ENCODE data around the gene TOP2B.

TOP2B gene

DNA sequence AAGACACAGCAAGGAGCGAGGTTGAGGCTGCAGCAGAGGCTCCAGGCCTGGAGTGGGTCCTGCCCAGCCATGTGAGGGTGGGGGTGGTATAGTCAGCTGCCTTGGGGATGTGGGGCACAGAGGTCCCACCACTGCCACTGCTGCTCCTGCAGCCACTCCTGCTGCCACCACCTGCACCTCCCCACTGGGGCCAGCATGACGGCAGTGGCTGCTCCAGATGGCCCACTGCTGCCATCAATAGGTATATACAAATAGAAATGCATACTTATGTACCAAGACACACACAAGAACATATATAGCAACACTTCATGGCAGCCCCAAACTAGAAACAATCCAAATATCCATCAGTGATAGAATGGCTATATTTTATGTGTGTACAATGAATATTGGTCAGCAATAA, 10.0 kb upstream of the TOP2B start:
- no peak for DNase-seq

DNA sequence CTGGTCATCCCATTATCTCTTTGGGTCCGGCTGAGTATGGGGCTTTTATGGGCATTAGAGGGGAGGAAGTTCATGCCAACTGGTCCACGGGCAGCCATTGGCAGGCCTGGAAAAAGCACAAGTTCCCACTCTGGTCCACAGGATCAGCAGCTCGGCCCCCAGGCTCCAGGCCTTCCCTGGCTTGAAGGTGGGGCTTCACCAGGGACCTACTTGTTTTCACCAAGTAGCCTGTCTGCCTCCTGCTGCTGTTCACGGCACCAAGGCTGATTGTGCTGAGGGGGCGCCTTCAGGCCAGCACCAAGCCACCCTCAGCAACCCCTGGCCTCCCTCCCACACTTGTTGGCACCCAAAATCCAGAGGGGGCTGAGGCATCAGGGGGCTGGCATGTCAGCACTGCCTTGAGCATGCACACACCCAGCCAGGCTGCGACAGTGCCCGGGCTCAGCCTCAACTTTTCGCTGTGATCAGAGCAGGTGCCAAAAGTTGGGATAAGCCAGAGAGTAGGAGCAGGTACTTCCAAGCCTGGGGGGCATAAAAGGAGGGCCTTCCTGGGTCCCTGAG, 9.1 kb upstream of the TOP2B start:
- no peak for DNase-seq

DNA sequence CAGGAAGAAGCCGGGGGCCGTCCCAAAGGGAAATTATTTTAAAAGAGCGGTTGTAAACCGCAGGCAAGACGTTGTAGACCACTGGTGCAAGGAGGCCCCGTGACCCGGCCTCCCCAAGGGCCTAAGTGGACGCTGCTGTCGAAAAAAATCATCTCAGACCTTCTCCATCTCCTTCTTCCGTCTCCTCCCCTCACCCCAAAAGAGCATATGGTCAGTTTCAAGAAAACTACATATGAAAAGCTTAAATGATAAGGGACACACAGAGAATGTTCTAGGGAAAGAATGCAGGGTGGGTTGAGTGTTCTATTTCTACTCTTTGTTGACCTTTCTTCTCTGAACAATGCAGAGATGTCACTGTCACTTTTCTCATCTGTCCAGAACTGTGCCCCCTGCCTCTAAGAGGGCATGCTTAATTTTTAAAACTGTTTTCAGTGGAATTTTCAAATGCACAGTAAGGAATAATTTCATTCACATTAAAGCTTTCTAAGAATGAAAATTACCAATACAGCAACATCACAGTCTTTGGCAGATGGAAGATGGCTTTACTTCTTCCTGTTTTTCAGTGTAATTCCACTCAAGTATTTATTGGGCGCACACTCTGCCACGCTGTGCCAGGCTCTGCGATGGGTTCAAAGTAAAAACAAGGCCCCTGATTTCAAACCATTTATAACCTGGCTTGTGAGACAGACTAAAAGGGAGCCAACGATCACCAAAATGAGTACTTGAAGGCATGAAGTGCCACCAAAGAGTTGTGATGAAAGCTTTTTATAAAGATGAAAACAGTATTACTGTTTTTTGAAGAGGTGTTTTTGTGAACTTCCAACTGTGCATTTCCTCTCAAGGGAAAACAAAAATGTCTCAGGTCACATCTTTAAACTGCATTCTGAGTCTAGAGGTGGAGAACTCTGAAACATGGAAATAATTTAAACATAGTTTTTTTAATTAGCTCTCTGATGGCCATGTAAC, 891 bp upstream of the TOP2B start:
- DNase-seq: no peak

DNA sequence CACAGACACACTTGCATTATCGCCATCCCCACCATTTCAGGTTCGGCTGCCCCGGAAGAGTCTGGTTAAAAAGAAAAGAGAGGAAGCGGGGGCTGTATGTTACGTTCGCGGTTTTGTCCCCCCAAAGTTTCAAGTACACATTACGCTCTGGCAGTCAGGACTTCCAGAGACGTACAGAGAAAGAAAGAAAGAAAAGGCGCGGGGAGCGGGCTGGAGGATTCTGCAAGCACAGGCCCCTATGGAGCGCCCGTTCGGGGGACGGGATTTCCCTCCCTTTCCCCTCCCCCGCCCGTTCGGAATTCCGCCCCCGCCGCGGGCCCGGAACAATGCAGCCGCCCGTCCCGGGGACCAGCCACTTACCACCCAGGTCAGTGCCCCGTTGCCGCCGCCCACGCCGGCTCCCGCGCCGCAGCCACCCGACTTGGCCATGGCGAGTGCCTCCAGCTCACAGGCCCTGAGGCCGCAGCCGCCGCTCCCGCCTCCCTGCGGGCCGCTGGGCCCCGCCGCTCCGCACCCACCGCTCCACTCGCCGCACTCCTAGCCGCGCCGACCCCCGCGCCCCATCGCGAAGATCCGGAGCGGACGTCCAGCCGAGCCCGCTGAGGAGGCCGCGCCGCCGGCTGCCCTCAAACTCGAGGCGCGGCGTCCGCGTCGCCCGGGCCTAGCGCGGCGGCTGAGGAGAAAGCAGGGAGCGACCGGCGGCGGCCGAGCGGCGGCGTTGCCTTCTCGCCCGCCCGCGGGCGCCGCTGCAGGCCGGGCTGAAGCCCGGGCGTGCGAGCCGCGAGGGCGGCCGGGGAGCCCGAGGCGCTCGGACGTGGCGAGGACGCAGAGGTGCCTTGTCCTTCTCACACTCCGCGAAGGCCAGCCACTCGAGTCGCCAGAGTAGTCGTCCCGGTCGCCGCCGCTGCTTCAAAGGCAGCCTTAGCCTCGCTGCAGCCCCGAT, 567 bp downstream of the TOP2B start:
- DNase-seq: peak; percentile 45

DNA sequence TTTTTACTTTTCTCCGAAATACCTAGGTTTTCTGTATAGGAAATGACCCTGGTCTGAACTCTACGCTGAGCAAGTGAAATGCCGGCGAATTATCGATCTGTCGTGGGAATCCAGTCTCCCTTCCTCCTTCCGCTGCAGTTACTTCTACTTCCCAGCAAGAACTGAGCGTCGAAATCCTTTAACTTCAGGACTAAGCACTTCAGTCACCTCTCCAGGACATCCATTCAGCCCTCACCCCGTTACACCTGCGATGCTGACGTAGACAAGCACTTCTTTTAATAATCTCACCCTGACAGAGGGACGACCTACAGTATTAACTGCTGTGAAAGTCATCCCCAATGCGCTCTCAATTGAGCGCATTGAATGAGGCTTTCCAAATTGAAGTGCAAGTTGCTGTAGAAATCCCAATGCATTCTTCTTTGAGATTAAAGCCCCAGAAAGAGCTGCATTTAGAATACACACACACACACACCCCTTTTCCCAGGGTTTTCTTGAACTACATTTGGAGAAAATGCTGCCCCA, 1.3 kb downstream of the TOP2B start:
- DNase-seq: peak; percentile 29

DNA sequence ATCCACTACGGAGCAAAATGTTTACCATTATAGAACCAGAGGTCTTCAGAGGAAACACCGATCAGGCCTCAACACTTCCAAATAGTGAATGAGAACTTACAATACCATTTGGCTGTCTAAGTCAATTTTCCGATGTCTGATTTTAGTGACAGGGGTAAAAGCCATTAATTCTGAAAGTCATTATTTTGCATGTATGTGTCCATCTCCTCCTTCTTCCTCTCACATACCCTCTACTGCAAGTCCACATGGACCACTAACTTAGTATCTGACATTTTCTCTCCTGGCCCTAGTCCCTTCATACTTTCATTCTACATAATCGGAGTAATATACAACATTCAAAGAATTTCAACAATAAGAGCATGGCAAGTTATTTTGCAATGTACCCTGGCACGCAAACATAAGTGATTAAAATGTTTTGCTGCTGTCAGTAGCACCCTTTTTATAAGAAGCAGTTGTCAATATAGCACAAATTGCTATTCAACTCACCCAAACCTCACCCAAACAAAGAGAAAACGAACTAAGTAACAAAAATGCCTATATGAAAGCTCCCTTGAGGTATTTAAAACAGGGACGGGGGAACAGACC, 1.9 kb downstream of the TOP2B start:
- DNase-seq: no peak

DNA sequence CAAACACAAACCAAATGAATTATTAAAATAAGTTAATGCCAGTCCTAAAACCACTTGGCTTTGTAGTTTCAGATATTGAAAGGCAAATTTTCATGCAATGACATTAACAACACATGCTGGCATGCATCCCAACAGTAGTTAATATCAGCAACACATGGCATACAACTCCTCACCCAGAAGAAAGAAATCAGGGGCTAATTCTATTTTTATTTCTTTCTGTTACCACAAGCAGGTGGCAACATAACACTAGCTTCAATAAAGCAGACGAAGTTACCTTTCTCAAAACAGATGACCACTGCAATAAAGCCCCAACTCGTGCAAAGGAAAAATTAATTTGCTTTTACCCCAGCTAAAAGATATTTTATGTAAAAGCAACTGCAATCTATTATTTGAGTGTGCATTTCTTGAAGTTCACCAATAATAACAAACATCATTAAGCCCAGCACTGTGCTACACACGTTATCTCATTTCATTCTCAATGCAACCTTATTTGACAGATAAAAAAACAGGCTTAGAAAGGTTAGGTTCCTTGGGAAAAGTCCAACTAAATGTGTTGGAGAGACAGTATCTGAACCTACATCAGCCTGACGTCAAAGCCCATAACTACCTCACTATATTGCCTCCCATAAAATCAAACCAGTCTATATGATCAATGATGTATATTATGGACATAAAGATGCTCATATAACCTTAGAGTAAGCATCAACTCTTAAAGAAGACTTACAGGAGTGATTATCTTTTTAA, 2.8 kb downstream of the TOP2B start:
- no peak for DNase-seq

DNA sequence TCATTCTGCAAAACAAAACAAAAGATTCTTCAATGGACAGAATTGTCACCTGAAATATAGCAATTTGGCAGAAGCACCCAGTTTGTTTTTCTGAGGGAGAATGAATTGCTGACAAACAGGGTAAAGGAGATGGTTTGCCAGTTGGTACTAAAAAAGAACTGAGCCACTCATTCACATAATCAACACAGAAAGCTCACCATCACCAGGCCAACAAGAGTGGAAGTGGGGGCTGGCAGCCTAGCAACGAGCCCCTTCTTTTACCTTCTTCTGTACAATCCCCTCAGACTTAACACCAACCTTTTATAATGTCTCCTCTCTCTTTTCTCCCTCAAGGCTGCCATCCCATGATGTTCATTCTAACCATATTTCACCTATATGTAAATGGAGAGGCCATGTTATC, 5.9 kb downstream of the TOP2B start:
- no peak for DNase-seq

DNA sequence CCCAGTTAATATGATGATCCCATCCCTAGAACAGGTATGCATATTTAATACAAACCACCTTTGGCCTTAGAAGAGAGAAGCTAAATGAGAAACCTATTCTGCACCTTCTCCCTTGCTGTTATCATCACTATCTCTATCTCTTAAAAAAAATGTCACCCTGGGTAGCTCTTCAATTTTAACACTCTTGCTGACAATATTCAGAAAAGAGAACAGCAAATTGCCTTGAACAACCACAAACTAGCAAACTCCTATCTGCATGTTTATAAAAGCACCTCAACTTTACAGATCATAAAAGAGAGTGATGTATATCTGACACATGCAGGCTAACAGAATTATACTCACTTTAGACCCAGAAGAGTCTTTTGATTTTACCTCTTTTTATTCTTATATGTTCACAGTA, 7.4 kb downstream of the TOP2B start:
- DNase-seq: no peak

DNA sequence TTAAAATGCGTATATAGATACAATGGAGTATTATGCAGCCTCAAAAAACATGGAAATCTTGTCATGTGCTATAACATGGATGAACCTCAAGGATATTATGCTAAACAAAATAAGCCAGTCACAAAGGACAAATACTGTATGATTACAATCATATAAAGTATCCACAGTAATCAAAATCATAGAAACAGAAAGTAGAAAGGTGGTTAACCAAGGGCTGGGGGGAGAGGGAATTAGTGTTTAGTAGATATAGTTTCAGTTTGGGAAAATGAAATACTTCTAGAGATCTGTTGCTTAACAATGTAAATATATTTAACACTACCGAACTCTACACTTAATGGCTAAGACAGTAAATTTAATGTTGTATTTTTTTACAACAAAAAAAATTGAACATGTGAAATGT, 9.0 kb downstream of the TOP2B start:
- DNase-seq: no peak

DNA sequence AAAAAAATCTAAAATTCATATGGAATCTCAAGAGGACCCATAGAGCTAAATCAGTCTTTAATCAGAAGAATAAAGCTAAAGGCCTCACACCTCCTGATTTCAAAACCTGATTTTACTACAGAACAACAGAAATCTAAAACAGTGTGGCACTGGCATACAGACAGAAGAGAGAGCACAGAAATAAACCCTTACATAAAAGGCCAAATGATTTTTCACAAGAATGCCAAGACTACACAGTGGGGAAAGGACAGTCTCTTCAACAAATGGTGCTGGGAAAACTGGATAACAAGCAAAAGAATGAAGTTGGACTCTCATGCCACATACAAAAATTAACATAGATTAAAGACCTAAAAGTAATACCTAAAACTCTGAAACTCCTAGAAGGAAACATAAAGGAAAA, 10.1 kb downstream of the TOP2B start:
- DNase-seq: no peak

DNA sequence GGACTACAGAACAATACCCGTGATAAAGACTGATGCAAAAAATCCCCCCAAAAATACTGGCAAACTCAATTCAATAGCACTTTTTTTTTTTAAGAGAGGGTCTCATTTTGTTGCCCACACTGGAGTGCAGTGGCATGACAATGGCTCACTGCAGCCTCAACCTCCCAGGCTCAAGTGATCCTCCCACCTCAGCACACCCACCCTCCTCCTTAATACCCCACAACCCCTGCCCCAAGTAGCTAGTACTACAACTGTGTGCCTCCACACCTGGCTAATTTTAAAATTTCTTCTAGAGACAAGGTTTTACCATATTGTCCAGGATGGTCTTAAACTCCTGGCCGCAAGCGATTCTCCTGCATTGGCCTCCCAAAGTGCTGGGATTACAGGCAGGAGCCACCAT, 11.4 kb downstream of the TOP2B start:
- DNase-seq: no peak

DNA sequence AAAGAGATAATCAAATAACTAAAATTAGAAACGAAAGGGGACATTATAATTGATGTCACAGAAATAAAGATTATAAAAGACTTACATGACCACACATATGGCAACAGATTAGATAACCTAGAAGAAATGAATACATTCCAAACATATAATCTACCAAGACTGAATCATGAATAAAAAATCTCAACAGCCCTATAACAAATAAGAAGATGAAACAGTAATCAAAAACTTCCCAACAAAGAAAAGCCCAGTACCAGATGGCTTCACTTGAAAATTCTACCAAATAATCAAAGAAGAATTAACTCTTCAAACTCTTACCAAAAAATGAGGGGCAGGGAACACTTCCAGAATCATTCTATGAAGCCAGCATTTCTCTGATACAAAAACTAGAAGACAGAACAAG, 11.8 kb downstream of the TOP2B start:
- DNase-seq: no peak

DNA sequence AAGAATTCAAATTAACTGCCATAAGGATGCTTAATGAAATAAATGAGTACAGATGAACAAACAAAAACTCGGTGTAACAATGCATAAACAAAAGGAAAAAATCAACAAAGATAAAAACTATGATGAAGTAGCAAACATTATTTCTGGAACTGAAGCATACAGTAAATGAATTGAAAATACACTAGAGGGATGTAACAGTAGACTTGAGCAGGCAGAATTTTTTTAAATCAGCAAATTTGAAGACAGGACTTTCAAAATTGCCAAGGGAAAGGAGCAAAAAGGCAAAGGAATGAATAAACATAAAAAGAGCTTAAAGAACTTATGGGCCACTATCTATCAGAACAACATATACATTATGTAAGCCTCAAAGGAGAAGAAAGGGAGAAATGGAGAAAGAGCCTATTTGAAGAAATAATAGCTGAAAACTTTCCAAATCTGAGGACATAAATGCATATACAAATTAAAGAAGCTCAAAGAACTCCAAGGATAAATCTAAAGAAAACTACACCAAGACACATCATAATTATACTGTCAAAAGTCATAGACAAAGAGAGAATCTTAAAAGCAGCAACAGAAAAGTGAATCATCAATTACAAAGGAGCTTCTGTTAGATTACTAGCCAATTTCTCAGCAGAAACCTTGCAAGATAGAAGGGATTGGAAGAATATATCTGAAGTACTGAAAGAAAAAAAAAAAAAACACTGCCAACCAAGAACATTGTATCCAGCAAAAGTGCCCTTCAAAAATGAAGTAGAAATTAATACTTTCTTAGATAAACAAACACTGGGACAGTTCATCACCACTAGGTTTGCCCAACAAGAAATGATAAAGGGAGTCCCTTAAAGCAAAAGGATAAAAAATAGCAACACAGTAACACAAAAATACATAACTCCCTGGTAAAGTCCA, 15.5 kb downstream of the TOP2B start:
- DNase-seq: no peak

DNA sequence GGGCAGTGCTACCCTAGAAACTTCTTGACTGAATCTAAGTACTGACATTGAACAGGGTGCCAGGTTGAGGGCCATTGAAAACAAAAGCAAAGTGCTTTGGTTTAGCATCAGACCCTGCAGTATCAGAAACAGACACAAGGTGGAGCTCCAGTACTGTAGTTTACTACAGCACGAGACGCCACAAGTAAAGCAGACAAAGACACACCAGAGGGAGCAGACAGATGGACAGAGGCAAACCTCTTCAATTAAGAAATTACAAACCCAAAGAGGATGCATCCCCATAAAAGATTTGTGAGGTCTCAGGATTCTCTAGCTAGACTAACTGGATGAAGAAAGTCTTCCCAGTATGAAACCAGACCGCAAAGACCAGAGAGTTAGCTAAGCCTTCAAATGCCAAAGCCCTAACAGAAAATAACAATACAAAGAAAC, 16.6 kb downstream of the TOP2B start:
- peak; percentile 67 for DNase-seq

DNA sequence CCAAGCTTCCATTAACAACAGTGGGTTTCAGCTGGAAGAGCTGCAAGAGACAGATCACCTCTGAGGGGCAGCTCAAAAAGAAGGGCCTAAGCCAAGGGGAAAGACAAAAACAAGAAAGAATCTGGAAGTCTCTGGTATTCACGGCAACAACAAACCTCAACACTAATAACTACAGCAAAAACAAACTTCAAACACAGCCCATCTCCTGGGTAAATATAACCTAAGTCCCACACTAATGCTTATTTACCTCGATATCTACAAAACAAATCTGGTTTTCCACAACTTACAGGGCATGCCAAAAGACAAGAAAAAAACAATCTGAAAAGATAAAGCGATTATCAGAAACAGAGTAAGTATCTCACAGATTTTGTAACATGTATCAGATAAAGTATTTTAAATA, 29.7 kb downstream of the TOP2B start:
- DNase-seq: no peak

DNA sequence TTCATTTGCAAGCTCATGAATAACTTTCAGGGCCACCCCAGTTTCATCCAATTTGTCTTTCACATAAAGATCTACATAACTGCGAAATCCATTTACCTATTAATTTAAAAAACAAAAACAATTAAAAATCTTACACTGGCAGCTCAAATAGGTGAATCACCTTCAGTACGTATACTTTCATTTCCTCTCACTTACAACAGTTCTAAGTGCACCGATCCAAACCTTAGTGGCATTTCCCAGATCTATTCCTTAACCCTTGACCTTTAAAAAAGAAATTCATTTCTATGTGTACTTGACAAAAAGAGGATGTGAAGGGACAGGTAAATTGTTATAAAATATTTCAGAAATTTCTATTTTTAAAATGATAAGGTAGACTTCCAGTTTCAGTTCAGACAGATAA, 30.8 kb downstream of the TOP2B start:
- DNase-seq: no peak

DNA sequence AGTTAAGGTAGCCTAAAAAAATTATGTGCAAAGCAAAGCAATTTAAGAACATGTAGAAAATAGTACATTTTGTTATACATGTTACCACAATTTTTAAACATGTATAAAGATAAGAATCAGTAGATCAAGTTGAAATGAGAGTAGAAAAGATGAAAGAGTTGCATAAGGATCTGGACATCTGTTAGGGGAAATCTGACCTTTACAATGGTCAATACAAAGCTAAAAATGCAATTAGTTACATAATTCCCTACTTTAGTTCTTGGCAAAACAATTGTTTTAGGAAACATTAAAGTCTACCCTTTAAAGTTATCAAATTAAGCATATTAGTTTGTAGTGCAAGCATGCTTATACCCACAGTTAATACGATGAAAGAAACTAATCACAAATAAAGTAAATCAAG, 32.7 kb downstream of the TOP2B start:
- no peak for DNase-seq

DNA sequence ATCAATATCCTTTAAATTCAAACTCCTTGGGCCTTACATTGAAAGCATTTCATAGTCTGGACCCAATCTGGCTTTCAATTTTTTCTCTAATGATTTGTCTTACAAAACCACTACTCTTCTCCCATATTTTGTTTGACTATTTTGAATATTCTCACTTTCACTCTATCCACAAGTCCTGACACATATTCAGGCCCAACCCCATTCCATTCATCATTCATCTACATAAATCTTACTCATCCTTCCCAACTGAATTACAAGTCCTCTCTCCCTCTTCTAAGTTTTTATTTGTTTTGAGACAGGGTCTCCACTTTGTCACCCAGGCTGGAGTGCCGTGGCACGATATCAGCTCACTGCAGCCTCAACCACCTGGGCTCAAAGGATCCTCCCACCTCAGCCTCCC, 43.6 kb downstream of the TOP2B start:
- no peak for DNase-seq

DNA sequence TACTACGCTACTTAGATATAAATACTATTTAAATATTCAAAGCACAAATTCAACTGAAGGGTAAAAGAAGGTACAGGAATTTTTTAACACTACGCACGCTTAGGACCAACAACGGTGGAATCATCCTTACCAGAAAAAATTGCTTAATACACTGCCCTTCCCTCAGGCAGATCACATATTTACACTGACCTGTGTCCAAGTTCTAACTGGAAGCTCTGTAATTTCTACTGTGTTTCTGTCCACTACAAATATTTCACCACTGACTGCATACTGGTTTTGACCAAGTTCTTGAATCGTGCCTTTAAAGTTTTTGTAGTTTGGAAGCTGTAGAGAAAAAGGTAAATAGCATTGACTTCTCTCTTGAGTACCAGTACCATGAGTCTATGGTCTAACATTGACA, 44.2 kb downstream of the TOP2B start:
- no peak for DNase-seq

DNA sequence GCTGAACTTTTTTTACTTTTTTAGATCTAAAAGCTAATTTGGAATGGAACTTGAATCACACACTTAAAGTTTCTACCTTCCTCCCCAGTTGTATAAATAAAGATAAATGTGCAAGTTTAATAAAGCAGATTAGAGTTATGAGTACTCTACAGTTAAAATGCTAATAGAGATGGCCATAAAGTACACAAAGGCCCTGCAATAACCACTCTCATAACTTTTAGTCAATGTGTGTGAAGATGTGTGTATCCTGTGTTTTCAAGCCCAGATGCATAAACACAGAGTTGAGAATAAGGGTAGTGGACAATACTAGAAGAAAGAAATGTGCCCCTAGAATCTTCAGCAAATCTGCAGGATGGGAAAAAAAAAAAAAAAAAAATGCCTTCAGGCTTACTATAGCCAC, 45.3 kb downstream of the TOP2B start:
- no peak for DNase-seq
